ENCODE results near the gene GRID1.
"Not testable (repeated sequence)": the region's sequence is repeated elsewhere in the genome, so short reads cannot be mapped to it uniquely, and the experiment has no call there.

The GRID1 gene

DNA sequence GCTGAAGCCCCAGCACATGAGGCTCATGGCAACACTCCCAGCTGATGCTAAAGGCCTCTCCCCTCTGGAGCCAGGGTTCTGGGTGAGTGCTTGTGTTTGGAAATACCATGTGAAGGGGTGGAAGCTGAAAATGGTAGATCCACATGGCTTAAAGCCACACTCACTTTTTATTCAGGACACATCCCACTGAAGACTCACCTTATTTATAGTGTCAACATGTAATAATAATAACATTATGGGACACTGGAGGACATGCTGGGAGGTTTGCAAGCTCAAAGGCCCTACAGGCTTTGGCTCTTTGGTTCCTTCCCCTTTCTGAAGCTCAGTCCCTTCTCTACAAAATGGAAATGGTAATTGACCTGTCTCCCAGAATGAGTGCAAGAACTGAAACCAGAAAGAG, 318.0 kb downstream of the GRID1 start:
- ATAC-seq (replicated peaks): no peak
- Mint-ChIP-seq H3K4me1 (no peaks in the 10 kb centered on the region), H3K4me3 (no peak overlapping the region), H3K27me3 (peaks cover 18 to 25% of the 10 kb centered on the region in 2 donors), H3K27ac (no peak overlapping the region), H3K9me3 (no peaks in the 10 kb centered on the region), H3K36me3 (no peaks in the 10 kb centered on the region)
- no peak for DNase-seq

- ATAC-seq (replicated peaks) (peak; percentile 54 to 65), DNase-seq (no peak)
- Mint-ChIP-seq H3K27me3 (peaks cover 17 to 25% of the 10 kb centered on the region in 2 donors), H3K36me3 (no peaks in the 10 kb centered on the region), H3K27ac (no peak overlapping the region), H3K4me3 (no peak overlapping the region), H3K4me1 (no peaks in the 10 kb centered on the region), H3K9me3 (no peaks in the 10 kb centered on the region)
Observed at GRCh38 chr10:86047588-86047987, 319.0 kb downstream of the GRID1 start.

DNA sequence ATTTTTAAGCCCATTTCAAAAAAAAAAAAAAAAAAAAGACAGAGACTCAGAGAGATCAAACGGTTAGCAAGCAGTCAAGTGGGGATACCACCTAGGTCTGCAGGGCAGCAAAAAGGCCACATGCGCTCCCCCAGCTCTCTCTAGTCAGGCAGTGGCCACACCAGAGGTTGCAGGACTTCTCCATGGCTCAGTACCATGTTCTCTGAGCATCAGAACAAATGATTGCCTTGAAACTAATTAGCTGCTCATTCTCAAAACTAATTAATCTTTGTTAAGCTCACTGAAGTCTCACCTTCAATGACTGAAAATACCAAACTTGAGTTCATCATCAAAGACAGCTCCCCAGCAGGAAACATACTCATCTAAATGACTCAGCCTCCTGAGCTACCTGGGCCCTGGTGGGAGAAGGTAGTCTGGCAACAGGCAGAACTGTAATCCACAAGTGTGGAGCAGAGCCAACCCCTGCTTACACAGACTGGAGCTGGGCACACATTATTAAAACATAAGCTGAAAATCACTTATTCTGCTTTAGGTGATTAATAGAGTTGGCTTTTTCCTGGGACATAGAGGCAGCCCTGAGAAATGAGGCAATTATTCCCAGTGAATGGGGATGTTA, 319.6 kb downstream of the GRID1 start:
- H3K36me3 Mint-ChIP-seq: no peaks in the 10 kb centered on the region
- DNase-seq: no peak

DNA sequence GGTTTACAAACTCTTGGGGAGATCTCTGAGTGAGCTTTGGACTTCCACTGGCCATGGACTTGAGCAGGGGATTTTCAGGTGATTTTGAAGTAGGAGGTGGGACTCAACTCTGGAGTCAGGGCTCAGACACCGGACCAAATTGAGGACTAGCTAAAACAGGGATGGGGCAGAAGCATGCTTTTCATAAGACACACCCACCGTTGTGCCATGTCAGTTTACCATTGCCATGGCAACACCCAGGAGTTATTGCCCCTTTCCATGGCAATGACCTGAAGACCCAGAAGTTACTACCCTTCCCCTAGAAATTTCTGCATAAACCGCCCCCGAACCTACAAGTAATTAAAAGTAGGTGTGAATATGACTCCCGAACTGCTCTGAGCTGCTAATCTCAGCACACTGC, 320.7 kb downstream of the GRID1 start:
- DNase-seq (no peak), ATAC-seq (replicated peaks) (no peak)
- no peak overlapping the region for H3K4me3 Mint-ChIP-seq
- no peak overlapping the region for H3K27ac Mint-ChIP-seq
- no peaks in the 10 kb centered on the region for H3K4me1 Mint-ChIP-seq
- peaks cover 17 to 25% of the 10 kb centered on the region in 2 donors for H3K27me3 Mint-ChIP-seq
- peaks cover 0 to under 1% of the 10 kb centered on the region in 2 donors for H3K9me3 Mint-ChIP-seq
- no peaks in the 10 kb centered on the region for H3K36me3 Mint-ChIP-seq

More for the DNA sequence above, 319.6 kb downstream of the GRID1 start:
- Mint-ChIP-seq H3K4me3 (no peak overlapping the region), H3K27me3 (peaks cover 17 to 25% of the 10 kb centered on the region in 2 donors), H3K9me3 (no peaks in the 10 kb centered on the region), H3K27ac (no peak overlapping the region), H3K4me1 (no peaks in the 10 kb centered on the region)
- no peak for ATAC-seq (replicated peaks)

DNA sequence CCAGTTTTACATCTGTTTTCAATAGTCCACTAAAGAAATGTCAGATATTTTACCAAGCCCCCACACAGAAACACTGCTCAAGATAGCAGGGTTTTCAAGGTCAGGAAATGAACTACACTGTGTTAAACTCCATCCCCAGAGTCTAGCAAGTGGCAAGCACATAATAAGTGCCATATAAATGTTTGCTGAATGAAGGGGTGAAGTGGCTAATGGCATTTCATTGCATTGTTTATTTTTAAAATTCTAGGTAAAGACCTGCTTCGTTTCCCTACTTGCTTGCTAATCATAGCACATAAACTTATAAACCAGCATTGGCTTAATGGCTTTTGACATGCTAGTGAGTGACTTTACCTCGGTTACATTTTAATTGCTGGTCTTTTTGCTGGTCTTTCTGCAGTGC, 322.6 kb downstream of the GRID1 start:
- ATAC-seq (replicated peaks): no peak
- Mint-ChIP-seq H3K27ac (no peak overlapping the region), H3K9me3 (peaks cover 0 to 2% of the 10 kb centered on the region in 2 donors), H3K27me3 (peaks cover 14 to 20% of the 10 kb centered on the region in 2 donors), H3K4me1 (no peaks in the 10 kb centered on the region), H3K4me3 (no peak overlapping the region), H3K36me3 (no peaks in the 10 kb centered on the region)
- DNase-seq: no peak

- H3K4me1 Mint-ChIP-seq: no peaks in the 10 kb centered on the region
- peaks cover 0 to 2% of the 10 kb centered on the region in 2 donors for H3K9me3 Mint-ChIP-seq
- H3K27ac Mint-ChIP-seq: no peak overlapping the region
- no peak overlapping the region for H3K4me3 Mint-ChIP-seq
- H3K36me3 Mint-ChIP-seq: no peaks in the 10 kb centered on the region
- no peak for ATAC-seq (replicated peaks)
- no peak for DNase-seq
- H3K27me3 Mint-ChIP-seq: peaks cover 17 to 20% of the 10 kb centered on the region in 2 donors
Observed at GRCh38 chr10:86043236-86043635, 323.4 kb downstream of the GRID1 start.

- no peak overlapping the region for H3K27ac Mint-ChIP-seq
- H3K4me3 Mint-ChIP-seq: no peak overlapping the region
- peaks cover 17 to 20% of the 10 kb centered on the region in 2 donors for H3K27me3 Mint-ChIP-seq
- peaks cover 0 to 2% of the 10 kb centered on the region in 2 donors for H3K9me3 Mint-ChIP-seq
- no peak for DNase-seq
- ATAC-seq (replicated peaks): no peak
- H3K4me1 Mint-ChIP-seq: no peaks in the 10 kb centered on the region
- no peaks in the 10 kb centered on the region for H3K36me3 Mint-ChIP-seq
Observed at GRCh38 chr10:86042161-86042560, 324.4 kb downstream of the GRID1 start.

- DNase-seq (no peak), ATAC-seq (replicated peaks) (no peak)
- H3K27ac Mint-ChIP-seq: no peak overlapping the region
- H3K27me3 Mint-ChIP-seq: peaks cover 10 to 17% of the 10 kb centered on the region in 2 donors
- no peaks in the 10 kb centered on the region for H3K4me1 Mint-ChIP-seq
- H3K9me3 Mint-ChIP-seq: peaks cover 0 to 2% of the 10 kb centered on the region in 2 donors
- no peak overlapping the region for H3K4me3 Mint-ChIP-seq
- H3K36me3 Mint-ChIP-seq: no peaks in the 10 kb centered on the region
Observed at GRCh38 chr10:86041116-86041515, 325.5 kb downstream of the GRID1 start.

DNA sequence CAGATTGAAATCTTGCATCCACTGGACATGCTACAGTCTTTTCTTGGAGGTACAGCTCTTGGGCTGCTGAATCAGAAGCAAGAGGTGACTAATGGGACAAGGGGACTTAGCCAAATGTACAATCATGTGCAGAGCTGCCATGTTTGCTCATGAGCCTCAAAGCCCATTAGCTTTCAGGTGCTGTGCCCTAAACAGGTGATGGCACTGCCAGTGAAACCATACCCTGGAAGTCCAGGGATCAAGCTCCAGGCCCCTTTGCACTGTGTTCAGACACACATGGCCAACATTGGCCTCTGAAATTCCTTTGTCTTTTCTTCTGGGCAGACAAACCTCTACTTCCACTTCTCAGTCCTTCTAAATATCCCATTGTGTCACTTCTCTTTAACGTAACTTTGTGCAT, 328.2 kb downstream of the GRID1 start:
- no peaks in the 10 kb centered on the region for H3K4me1 Mint-ChIP-seq
- H3K36me3 Mint-ChIP-seq: no peaks in the 10 kb centered on the region
- DNase-seq: no peak
- H3K27ac Mint-ChIP-seq: no peak overlapping the region
- ATAC-seq (replicated peaks): no peak
- H3K27me3 Mint-ChIP-seq: peaks cover 2 to 9% of the 10 kb centered on the region in 2 donors
- no peak overlapping the region for H3K4me3 Mint-ChIP-seq
- H3K9me3 Mint-ChIP-seq: peaks cover 0 to 2% of the 10 kb centered on the region in 2 donors

DNA sequence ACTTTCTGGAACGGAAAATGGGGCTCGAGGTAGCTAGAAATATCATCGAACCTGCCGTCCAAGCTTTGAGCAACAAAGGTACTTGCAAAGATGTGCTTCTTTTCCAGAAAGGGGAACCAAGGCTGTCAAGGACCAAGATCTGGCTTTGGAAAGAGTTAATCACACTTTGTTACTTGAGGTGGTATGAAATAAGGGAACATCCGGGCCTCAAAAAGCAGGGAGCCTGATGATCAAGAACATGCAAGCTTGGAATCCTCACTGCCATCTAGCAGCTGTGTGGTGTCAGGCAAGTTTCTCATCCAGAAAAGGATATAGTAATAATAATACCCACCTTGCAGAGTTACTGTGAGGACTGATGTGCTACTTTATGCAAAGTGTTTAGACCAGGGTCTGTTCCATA, 329.5 kb downstream of the GRID1 start:
- DNase-seq (no peak), ATAC-seq (replicated peaks) (no peak)
- H3K27me3 Mint-ChIP-seq: peaks cover 7 to 9% of the 10 kb centered on the region in 2 donors
- peaks cover 0 to 2% of the 10 kb centered on the region in 2 donors for H3K9me3 Mint-ChIP-seq
- H3K4me3 Mint-ChIP-seq: no peak overlapping the region
- no peak overlapping the region for H3K27ac Mint-ChIP-seq
- no peaks in the 10 kb centered on the region for H3K36me3 Mint-ChIP-seq
- H3K4me1 Mint-ChIP-seq: no peaks in the 10 kb centered on the region

DNA sequence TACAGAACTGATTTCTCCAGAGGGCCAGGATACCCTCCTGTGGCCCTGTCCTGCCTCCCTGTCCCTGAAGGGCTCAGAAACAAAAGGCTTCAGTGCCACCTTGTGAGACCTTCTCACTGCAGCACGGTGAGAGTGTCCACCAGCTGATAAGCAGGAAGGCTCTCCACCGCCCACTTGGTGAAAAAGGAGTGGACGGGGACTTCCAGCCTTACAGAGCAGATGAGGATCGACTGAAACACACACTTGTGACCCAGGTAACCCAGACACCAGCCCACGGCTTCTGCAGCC, 330.1 kb downstream of the GRID1 start:
- peaks cover 13 to 14% of the 10 kb centered on the region in 2 donors for H3K27me3 Mint-ChIP-seq
- H3K36me3 Mint-ChIP-seq: no peaks in the 10 kb centered on the region
- no peak for DNase-seq
- no peaks in the 10 kb centered on the region for H3K4me1 Mint-ChIP-seq
- no peak for ATAC-seq (replicated peaks)
- no peak overlapping the region for H3K27ac Mint-ChIP-seq
- H3K4me3 Mint-ChIP-seq: no peak overlapping the region
- peaks cover 3 to 5% of the 10 kb centered on the region in 2 donors for H3K9me3 Mint-ChIP-seq

DNA sequence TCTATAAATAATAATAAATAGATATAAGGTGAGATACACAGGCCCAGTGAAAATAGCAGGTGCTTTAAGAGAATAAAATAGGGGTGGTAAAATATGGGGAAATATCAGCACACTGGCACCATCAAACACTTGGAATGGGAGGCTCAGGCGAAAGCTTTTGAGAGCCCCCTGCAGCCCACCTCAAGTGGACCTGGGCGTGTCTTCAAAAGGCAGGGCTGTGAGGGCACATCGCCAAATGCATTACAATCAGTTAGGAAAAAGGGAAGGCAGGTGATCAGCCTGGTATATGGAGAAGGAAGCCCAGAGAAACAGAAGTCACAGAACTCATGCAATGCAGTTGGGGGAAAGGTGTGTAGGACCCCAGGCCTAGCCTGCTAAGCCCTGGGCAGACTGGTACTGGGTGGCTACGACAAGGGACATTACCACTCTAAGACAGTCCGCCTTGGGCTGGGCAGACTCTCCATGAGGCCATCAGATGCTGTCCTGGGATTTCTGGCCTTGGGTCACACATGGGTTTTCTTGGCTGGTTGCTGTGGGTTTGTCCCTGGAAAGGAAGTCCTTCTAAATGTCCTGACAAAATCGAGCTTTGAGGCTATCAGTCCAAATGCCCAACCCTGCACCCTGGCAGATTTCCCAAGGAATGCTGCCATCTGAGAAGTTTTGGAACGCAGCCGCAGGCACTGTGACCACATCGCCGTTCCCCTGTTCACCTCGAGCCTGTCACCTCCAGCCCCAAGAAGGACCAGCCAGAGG, 330.6 kb downstream of the GRID1 start:
- Mint-ChIP-seq H3K4me3 (no peak overlapping the region), H3K4me1 (no peaks in the 10 kb centered on the region), H3K27me3 (peaks cover 16% of the 10 kb centered on the region in 2 donors), H3K27ac (no peak overlapping the region), H3K36me3 (no peaks in the 10 kb centered on the region), H3K9me3 (peaks cover 3 to 5% of the 10 kb centered on the region in 2 donors)
- DNase-seq: no peak
- ATAC-seq (replicated peaks): no peak

- no peak overlapping the region for H3K4me3 Mint-ChIP-seq
- H3K9me3 Mint-ChIP-seq: peaks cover 2 to 5% of the 10 kb centered on the region in 2 donors
- H3K4me1 Mint-ChIP-seq: no peaks in the 10 kb centered on the region
- no peaks in the 10 kb centered on the region for H3K36me3 Mint-ChIP-seq
- ATAC-seq (replicated peaks) (no peak), DNase-seq (no peak)
- no peak overlapping the region for H3K27ac Mint-ChIP-seq
- peaks cover 16% of the 10 kb centered on the region in 2 donors for H3K27me3 Mint-ChIP-seq
Observed at GRCh38 chr10:86034710-86035109, 331.9 kb downstream of the GRID1 start.

- Mint-ChIP-seq H3K9me3 (peaks cover 5% of the 10 kb centered on the region in 2 donors), H3K4me1 (no peaks in the 10 kb centered on the region), H3K27me3 (peaks cover 16 to 24% of the 10 kb centered on the region in 2 donors), H3K36me3 (no peaks in the 10 kb centered on the region), H3K27ac (no peak overlapping the region), H3K4me3 (no peak overlapping the region)
- no peak for ATAC-seq (replicated peaks)
- no peak for DNase-seq
Observed at GRCh38 chr10:86033581-86033980, 333.0 kb downstream of the GRID1 start.

- H3K4me3 Mint-ChIP-seq; H3K36me3 Mint-ChIP-seq; H3K4me1 Mint-ChIP-seq; H3K9me3 Mint-ChIP-seq; ATAC-seq (replicated peaks); H3K27ac Mint-ChIP-seq; DNase-seq: not testable (repeated sequence)
- peaks cover 18 to 24% of the 10 kb centered on the region in 2 donors for H3K27me3 Mint-ChIP-seq
Observed at GRCh38 chr10:86032087-86032486, 334.5 kb downstream of the GRID1 start.
